Chondrocyte (in vitro differentiated cells): ENCODE measurements around the gene JAKMIP3. TPM values are rescaled to one million over a fixed set of nuclear protein-coding genes. Genes with fewer than 3 reads are reported as not detected.

ENCODE experiments used
- DNase-seq: peaks from one replicate; pipeline ENCODE4 v3.0.0; 2021; ENCODE audit warnings: mixed read lengths, low spot score
- H3K27ac Mint-ChIP-seq: one replicate; pipeline ENCODE4 v1.8.0; 2021; ENCODE audit warnings: mild to moderate bottlenecking, moderate library complexity, mixed read lengths; ENCODE audit not compliant: unreplicated experiment
- H3K27me3 Mint-ChIP-seq: 2 replicates; pipeline ENCODE4 v1.8.0; 2021; ENCODE audit warnings: low read depth, mixed read lengths
- H3K36me3 Mint-ChIP-seq: 2 replicates; pipeline ENCODE4 v1.8.0; 2021; ENCODE audit warnings: low read depth, mixed read lengths
- H3K4me1 Mint-ChIP-seq: 2 replicates; pipeline ENCODE4 v1.8.0; 2021; ENCODE audit warnings: low read depth, mild to moderate bottlenecking, mixed read lengths
- H3K4me3 Mint-ChIP-seq: one replicate; pipeline ENCODE4 v1.8.0; 2021; ENCODE audit warnings: mild to moderate bottlenecking, moderate library complexity, mixed read lengths; ENCODE audit not compliant: unreplicated experiment
- H3K9me3 Mint-ChIP-seq: 2 replicates; pipeline ENCODE4 v1.8.0; 2021; ENCODE audit warnings: low read depth, mixed read lengths
- total RNA-seq: library from RNA; stranded (reverse); gene quantifications from 3 replicates; pipeline ENCODE4 v1.2.1, GENCODE V29; 2021
- TF ChIP-seq, protein P1 (sequence below): fragments of 200-600 bp; sonication (generic); IDR thresholded peaks from 2 replicates; pipeline ENCODE4 v1.5.0; 2021; ENCODE audit warnings: antibody characterized with exemption, mild to moderate bottlenecking, moderate library complexity

JAKMIP3 gene
- total RNA-seq, 1 donor from 2014 or later, result 0.67 TPM

DNA sequence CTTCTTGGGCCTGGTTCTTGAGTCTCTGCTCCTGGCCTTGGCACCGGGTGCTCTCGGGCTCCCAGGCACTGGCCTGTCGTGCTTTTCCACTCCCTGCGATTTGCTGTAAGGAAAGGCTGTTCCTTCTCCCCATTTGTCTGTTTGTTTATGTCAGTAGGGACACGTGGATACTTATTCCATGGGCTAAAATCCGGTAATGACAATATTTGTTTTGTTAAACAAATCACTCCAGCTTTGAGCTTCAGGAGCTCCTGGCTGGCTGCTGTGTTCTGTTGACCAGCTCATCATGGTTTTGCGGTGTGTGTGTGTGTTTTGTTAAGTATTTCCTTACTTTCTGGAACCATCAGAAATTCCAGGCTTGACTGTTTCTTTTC, 17.5 kb upstream of the JAKMIP3 start:
- no peak for DNase-seq
- no peak overlapping the region for H3K4me3 Mint-ChIP-seq
- peaks cover 40% of the 10 kb centered on the region for H3K27me3 Mint-ChIP-seq
- H3K4me1 Mint-ChIP-seq, result no peaks in the 10 kb centered on the region
- H3K36me3 Mint-ChIP-seq, result peaks cover 2% of the 10 kb centered on the region
- H3K9me3 Mint-ChIP-seq, result peaks cover 8% of the 10 kb centered on the region
- no peak overlapping the region for H3K27ac Mint-ChIP-seq
- TF ChIP-seq, protein P1, sequence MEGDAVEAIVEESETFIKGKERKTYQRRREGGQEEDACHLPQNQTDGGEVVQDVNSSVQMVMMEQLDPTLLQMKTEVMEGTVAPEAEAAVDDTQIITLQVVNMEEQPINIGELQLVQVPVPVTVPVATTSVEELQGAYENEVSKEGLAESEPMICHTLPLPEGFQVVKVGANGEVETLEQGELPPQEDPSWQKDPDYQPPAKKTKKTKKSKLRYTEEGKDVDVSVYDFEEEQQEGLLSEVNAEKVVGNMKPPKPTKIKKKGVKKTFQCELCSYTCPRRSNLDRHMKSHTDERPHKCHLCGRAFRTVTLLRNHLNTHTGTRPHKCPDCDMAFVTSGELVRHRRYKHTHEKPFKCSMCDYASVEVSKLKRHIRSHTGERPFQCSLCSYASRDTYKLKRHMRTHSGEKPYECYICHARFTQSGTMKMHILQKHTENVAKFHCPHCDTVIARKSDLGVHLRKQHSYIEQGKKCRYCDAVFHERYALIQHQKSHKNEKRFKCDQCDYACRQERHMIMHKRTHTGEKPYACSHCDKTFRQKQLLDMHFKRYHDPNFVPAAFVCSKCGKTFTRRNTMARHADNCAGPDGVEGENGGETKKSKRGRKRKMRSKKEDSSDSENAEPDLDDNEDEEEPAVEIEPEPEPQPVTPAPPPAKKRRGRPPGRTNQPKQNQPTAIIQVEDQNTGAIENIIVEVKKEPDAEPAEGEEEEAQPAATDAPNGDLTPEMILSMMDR, result no peak

DNA sequence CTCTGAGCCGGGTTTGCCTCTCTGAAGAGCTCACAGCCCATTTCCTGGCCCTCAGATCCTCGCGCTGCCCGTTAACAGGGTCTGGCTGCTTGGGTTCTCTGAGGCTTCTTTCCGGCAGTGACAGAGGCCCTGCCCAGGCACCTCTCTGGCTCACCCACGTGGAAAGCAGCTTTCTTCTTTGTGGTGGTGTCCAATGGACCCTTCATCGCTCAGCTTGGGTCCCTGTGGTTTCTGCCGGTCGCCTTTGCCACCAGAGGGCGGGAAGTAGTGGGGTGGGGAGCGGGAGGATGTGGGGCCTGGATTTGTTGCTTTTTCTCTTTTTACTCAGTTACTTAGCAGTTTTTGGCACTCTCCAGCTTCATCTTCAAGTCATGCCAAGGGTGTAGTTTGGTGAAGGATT, 15.6 kb upstream of the JAKMIP3 start:
- H3K4me1 Mint-ChIP-seq, result no peaks in the 10 kb centered on the region
- no peak overlapping the region for H3K27ac Mint-ChIP-seq

DNA sequence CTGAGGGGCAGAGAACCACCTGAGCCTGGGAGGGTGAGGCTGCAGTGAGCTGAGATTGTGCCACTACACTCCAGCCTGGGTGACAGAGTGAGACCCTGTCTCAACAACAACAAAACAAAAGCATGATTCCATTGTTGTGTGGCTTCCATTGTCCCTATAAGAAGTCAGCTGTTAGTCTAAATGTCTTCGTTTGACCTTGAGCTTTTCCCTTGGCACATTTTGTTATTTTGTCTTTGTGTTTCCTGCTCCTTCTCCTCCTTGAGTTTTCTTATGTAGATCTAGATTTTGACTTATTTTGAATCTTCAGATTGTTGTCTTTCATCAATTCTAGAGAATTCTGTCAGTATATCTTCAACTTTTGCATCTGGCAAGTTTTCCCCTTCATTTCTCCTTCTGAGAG, 13.6 kb upstream of the JAKMIP3 start:
- Mint-ChIP-seq H3K4me3 (no peak overlapping the region), H3K27me3 (peaks cover 25% of the 10 kb centered on the region), H3K27ac (no peak overlapping the region), H3K36me3 (peaks cover 2% of the 10 kb centered on the region), H3K4me1 (no peaks in the 10 kb centered on the region), H3K9me3 (peaks cover 11% of the 10 kb centered on the region)
- DNase-seq, result peak; percentile 9
- TF ChIP-seq, protein P1, result no peak

More for the DNA sequence above, 15.6 kb upstream of the JAKMIP3 start:
- Mint-ChIP-seq H3K9me3 (peaks cover 11% of the 10 kb centered on the region), H3K36me3 (peaks cover 2% of the 10 kb centered on the region), H3K4me3 (no peak overlapping the region), H3K27me3 (peaks cover 25% of the 10 kb centered on the region)
- TF ChIP-seq, protein P1, result no peak
- DNase-seq, result peak; percentile 27

DNA sequence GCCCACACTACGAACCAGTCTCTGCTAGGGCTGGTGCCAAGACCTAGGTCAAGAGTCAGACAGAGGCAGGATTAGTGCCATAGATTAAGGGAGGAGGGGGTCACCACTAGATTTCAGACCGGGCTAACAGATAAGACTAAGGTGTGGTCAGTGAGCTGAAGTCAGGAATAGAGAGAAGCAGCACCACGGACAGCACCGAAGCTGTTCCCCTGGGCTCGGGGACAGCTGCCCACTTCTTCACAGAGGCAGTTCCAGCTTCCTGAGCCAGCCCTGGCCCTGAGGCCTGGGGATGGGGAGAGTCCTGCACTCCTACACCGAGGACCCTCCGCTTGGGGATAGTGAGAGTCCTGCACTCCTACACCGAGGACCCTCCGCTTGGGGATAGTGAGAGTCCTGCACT, 11.2 kb upstream of the JAKMIP3 start:
- H3K27ac Mint-ChIP-seq, result no peak overlapping the region
- H3K4me3 Mint-ChIP-seq, result no peak overlapping the region
- peaks cover 16% of the 10 kb centered on the region for H3K27me3 Mint-ChIP-seq
- peaks cover 2% of the 10 kb centered on the region for H3K36me3 Mint-ChIP-seq
- TF ChIP-seq, protein P1, result no peak
- no peaks in the 10 kb centered on the region for H3K4me1 Mint-ChIP-seq
- DNase-seq, result peak; percentile 67
- H3K9me3 Mint-ChIP-seq, result peaks cover 11% of the 10 kb centered on the region

DNA sequence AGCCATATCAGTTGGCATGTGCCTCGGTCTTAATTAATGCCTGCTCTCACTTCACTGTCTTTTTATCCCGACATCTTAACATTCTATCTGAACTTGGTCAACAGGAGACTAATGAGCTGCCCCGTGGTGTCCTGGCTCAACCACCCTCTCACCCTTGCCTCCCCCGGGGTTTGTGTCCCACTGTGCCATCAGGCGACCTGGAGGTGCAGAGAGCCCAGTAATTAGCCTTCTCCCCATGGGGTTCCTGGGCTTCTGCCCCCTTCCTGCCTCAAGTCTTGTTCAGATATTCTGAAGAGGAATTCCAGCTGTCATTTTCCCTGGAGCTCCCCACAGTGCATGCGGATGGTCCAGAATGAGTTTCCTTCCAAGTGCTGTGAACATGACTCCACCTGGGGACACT, 10.1 kb upstream of the JAKMIP3 start:
- Mint-ChIP-seq H3K27ac (no peak overlapping the region), H3K4me1 (no peaks in the 10 kb centered on the region), H3K4me3 (no peak overlapping the region), H3K36me3 (peaks cover 2% of the 10 kb centered on the region), H3K9me3 (peaks cover 11% of the 10 kb centered on the region), H3K27me3 (peaks cover 21% of the 10 kb centered on the region)
- DNase-seq, result peak; percentile 42
- TF ChIP-seq, protein P1, result no peak
